Activated CD4-positive, alpha-beta T cell treated with anti-CD3 and anti-CD28 coated beads for 36 hours (primary cell): ENCODE measurements around the gene SPIB. TPM values are rescaled to one million over a fixed set of nuclear protein-coding genes. Genes with fewer than 3 reads are reported as not detected.
"Not testable (repeated sequence)": the region's sequence is repeated elsewhere in the genome, so short reads cannot be mapped to it uniquely, and the experiment has no call there.

ENCODE experiments used
- ATAC-seq: fragments of 200-7000 bp; cut with Tn5 transposase; one replicate; pipeline ENCODE4 v1.10.0; 2021; ENCODE audit warnings: mild to moderate bottlenecking, moderate library complexity
- CTCF ChIA-PET: fragments of 350-600 bp; sonication (Branson Sonifier 250); formaldehyde crosslinking; loops from one replicate; lab custom pipeline; 2021; ENCODE audit warnings: antibody characterized with exemption; lab: Charles Lee
- POLR2A ChIA-PET: fragments of 350-600 bp; sonication (Branson Sonifier 250); formaldehyde crosslinking; loops from one replicate; lab custom pipeline; 2021; ENCODE audit warnings: antibody characterized with exemption, inconsistent platforms; lab: Charles Lee
- DNase-seq: peaks from one replicate; pipeline ENCODE4 v3.0.0-alpha.2; 2020
- H3K27ac Mint-ChIP-seq: one replicate; pipeline ENCODE4 v1.8.0; 2021; ENCODE audit warnings: mixed read lengths
- H3K27me3 Mint-ChIP-seq: one replicate; pipeline ENCODE4 v1.8.0; 2021; ENCODE audit warnings: mixed read lengths
- H3K36me3 Mint-ChIP-seq: one replicate; pipeline ENCODE4 v1.8.0; 2021; ENCODE audit warnings: low read depth, mixed read lengths
- H3K4me1 Mint-ChIP-seq: one replicate; pipeline ENCODE4 v1.8.0; 2021; ENCODE audit warnings: mixed read lengths
- H3K4me3 Mint-ChIP-seq: one replicate; pipeline ENCODE4 v1.8.0; 2021; ENCODE audit warnings: mild to moderate bottlenecking, moderate library complexity, mixed read lengths
- H3K9me3 Mint-ChIP-seq: one replicate; pipeline ENCODE4 v1.8.0; 2021; ENCODE audit warnings: low read depth, mixed read lengths
- intact Hi-C, 2 experiments: fragments of 100-400 bp; cut with DNase I in 1 of 2; cut with micrococcal nuclease in 1 of 2; formaldehyde crosslinking; loops; one replicate each; pipeline versions ENCODE4 v1.14.2 to v1.15.1; 2022 to 2024; cut with DNase I, micrococcal nuclease
- total RNA-seq, 2 experiments: library from RNA; stranded (reverse); gene quantifications; one replicate each; pipeline ENCODE4 v1.2.3, GENCODE V29; 2021

SPIB gene
- total RNA-seq, 2 experiments from 2014 or later = 0.33 to 0.50 TPM

GRCh38 chr19:50381881-50382729 lies 36.6 kb upstream of the SPIB start:
- POLR2A ChIA-PET = no interaction called here
- H3K27ac Mint-ChIP-seq = no peak overlapping the region
- H3K36me3 Mint-ChIP-seq = peaks cover 50% of the 10 kb centered on the region
- CTCF ChIA-PET = no interaction called here
- H3K9me3 Mint-ChIP-seq = no peaks in the 10 kb centered on the region
- ATAC-seq (no peak), DNase-seq (no peak)
- H3K4me3 Mint-ChIP-seq = no peak overlapping the region
- H3K4me1 Mint-ChIP-seq = peaks cover 28% of the 10 kb centered on the region
- no peaks in the 10 kb centered on the region for H3K27me3 Mint-ChIP-seq
- intact Hi-C loops = no loop called here

DNA sequence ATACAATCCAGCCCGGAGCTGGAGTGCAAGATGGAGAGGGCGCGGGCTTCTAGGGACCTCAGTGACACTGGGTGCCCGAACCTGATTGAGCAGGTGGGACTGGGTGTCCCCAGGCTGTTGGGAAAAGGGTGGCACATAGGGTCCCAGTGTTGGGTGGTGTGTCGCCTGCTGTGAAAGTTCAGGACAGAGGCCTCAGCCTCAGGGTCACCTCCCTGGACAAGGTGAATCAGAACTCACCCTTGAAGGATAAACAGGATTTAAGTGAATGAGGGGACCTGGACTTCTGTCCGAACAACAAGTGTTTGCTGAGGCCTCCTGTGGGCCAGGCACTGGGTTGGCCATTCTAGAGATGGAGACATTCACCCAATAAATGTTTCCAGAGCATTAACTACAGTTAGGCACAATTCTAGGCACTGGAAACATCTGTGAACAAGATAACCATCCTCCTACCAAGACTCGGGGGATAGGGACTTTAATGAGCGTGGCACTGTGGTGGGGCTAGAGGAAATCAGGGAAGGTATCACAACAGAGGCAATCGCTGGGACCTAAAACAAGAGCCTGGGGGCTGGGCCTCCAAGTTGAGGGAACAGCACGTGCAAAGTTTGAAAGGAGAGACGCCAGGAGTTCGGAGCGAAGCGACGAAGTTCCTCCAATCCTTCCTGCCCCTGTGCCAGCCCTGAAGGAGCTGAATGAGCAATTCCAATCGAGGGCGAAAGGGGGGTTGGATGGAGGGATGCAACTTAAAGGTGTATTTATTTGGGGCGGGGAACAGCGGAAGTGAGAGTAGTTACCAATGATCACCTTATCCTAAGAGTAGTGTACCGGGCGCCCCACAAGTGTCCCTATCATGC lies 35.5 kb upstream of the SPIB start:
- ChIA-PET CTCF (interaction anchor here (1.0 to 1.2 kb wide), 2 partner anchors 25 to 26 kb away, joined by 3 to 4 read pairs; no protein-coding TSS in a partner anchor), POLR2A (interaction anchor here (0.6 to 1.3 kb wide), 3 partner anchors 9 to 200 kb away, joined by 3 to 4 read pairs (median 3); no protein-coding TSS in a partner anchor)
- intact Hi-C loops = no loop called here
- no peaks in the 10 kb centered on the region for H3K9me3 Mint-ChIP-seq
- H3K4me3 Mint-ChIP-seq = peak overlapping the region; percentile 99
- ATAC-seq = no peak
- H3K4me1 Mint-ChIP-seq = peaks cover 27% of the 10 kb centered on the region
- H3K27ac Mint-ChIP-seq = peak overlapping the region; percentile 87
- peaks cover 51% of the 10 kb centered on the region for H3K36me3 Mint-ChIP-seq
- DNase-seq = no peak
- H3K27me3 Mint-ChIP-seq = no peaks in the 10 kb centered on the region

DNA sequence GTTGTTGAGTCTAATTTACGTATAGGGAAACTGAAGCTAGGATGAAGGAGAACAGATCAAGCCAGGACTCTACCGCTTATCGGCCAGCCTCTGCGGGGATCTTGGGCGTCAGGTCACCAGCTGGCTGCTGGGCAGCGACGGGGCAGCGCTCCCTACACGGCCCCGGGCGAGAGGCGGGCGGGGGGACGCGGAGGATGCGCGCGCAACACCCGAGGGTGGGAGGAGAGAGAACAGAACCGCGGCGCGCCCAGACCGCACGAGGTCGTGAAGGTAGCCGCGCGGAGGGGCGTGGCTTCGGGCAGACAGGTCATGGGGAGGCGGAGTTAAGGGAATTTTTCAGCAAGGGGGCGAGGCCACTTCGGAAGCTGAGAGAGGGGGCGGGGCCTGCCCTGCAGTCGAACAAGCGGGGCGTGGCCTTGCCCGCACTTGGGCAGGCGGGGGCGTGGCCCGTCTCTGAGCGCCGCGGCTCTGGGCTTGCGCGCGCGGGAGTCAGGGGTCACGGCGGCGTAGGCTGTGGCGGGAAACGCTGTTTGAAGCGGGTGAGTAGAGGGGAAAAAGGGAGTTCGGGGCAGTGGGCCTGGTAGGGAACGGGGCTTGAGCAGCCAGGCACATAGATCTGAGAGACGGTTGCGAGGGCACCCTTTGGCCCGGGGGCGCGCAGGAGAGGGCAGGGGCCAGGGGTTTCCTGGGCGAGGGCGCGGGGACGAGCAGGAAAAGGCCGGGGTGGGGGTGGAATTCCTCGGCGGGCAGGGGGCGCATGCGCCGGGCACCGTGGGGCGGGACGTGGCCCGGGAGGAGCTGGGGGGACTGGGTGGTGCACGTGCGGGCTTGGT lies 34.7 kb upstream of the SPIB start, which contains the start of gene POLD1:
Gene POLD1 (plus strand): TSS at position 496 of the 833 bp plus-strand sequence. CDS start 14,505 bp downstream, outside the sequence.
- CTCF ChIA-PET = interaction anchor here (0.6 to 1.2 kb wide), 6 partner anchors 15 to 1976 kb away, joined by 3 to 4 read pairs (median 3); no protein-coding TSS in a partner anchor
- Mint-ChIP-seq H3K9me3 (no peaks in the 10 kb centered on the region), H3K4me1 (peaks cover 27% of the 10 kb centered on the region), H3K27me3 (no peaks in the 10 kb centered on the region), H3K36me3 (peaks cover 47% of the 10 kb centered on the region), H3K4me3 (peak within 1 kb of the TSS; percentile 99), H3K27ac (peak within 1 kb of the TSS; percentile 93)
- POLR2A ChIA-PET = interaction anchor here (0.6 to 1.3 kb wide), 7 partner anchors 8 to 393 kb away, joined by 3 to 6 read pairs (median 3); partner anchors contain the start of genes JOSD2 and NR1H2
- peak; percentile 92 for ATAC-seq
- DNase-seq = peak; percentile 100
- intact Hi-C loops = loop anchor here (1.0 to 2.0 kb wide), 14 partner anchors 8 to 743 kb away; partner anchors contain the start of genes JOSD2 (in 2 of the 2), NR1H2 (in 2 of the 2), CTU1 (in 1 of the 2) and EMC10 (in 1 of the 2)

- H3K4me3 Mint-ChIP-seq = peak overlapping the region; percentile 99
- intact Hi-C loops = loop anchor here (1.0 to 2.0 kb wide), 14 partner anchors 9 to 744 kb away; partner anchors contain the start of genes JOSD2 (in 2 of the 2), NR1H2 (in 2 of the 2), CTU1 (in 1 of the 2) and EMC10 (in 1 of the 2)
- no peaks in the 10 kb centered on the region for H3K27me3 Mint-ChIP-seq
- peaks cover 27% of the 10 kb centered on the region for H3K4me1 Mint-ChIP-seq
- ChIA-PET POLR2A (interaction anchor here (0.5 to 1.3 kb wide), 7 partner anchors 9 to 392 kb away, joined by 3 to 6 read pairs (median 3); partner anchors contain the start of genes JOSD2 and NR1H2), CTCF (interaction anchor here (0.6 to 1.2 kb wide), 6 partner anchors 16 to 1977 kb away, joined by 3 to 4 read pairs (median 3); no protein-coding TSS in a partner anchor)
- ATAC-seq (no peak), DNase-seq (no peak)
- peaks cover 38% of the 10 kb centered on the region for H3K36me3 Mint-ChIP-seq
- H3K27ac Mint-ChIP-seq = peak overlapping the region; percentile 93
- no peaks in the 10 kb centered on the region for H3K9me3 Mint-ChIP-seq
Observed at GRCh38 chr19:50384685-50385535, 33.8 kb upstream of the SPIB start.

- Mint-ChIP-seq H3K9me3 (no peaks in the 10 kb centered on the region), H3K36me3 (peaks cover 38% of the 10 kb centered on the region), H3K27ac (no peak overlapping the region), H3K4me3 (no peak overlapping the region), H3K4me1 (peaks cover 27% of the 10 kb centered on the region), H3K27me3 (no peaks in the 10 kb centered on the region)
- CTCF ChIA-PET = interaction anchor here (0.8 to 1.0 kb wide), 2 partner anchors 34 to 251 kb away, joined by 3 read pairs; no protein-coding TSS in a partner anchor
- DNase-seq (no peak), ATAC-seq (no peak)
- intact Hi-C loops = no loop called here
- POLR2A ChIA-PET = interaction anchor here (0.5 kb wide), 1 partner anchor 392 kb away, joined by 5 read pairs; no protein-coding TSS in a partner anchor
Observed at GRCh38 chr19:50387176-50387867, 31.4 kb upstream of the SPIB start.

GRCh38 chr19:50387868-50388245 lies 30.9 kb upstream of the SPIB start:
- no peak for ATAC-seq
- no peak for DNase-seq
- H3K27me3 Mint-ChIP-seq = no peaks in the 10 kb centered on the region
- no peak overlapping the region for H3K27ac Mint-ChIP-seq
- CTCF ChIA-PET = no interaction called here
- H3K4me1 Mint-ChIP-seq = peaks cover 27% of the 10 kb centered on the region
- no peaks in the 10 kb centered on the region for H3K9me3 Mint-ChIP-seq
- POLR2A ChIA-PET = interaction anchor here (0.5 to 0.7 kb wide), 2 partner anchors 13 to 391 kb away, joined by 3 to 5 read pairs; no protein-coding TSS in a partner anchor
- intact Hi-C loops = no loop called here
- H3K36me3 Mint-ChIP-seq = peaks cover 42% of the 10 kb centered on the region
- no peak overlapping the region for H3K4me3 Mint-ChIP-seq

DNA sequence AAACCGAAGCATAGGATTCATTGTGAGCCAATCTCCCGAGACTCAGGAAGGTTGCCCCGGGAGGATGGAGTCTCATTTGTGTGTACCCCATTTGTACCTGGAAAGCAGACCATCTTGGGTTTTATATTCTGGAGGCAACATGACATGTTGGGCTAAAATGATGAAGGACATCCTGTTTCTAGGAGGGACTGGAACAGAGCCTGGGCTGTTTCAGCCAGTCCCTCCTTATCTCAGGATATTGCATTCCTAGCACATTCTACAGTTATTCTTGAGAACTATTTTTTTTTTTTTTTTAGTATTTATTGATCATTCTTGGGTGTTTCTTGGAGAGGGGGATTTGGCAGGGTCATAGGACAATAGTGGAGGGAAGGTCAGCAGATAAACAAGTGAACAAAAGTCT lies 28.4 kb upstream of the SPIB start:
- CTCF ChIA-PET, H3K9me3 Mint-ChIP-seq, DNase-seq, intact Hi-C loops, H3K27ac Mint-ChIP-seq, H3K4me1 Mint-ChIP-seq, H3K4me3 Mint-ChIP-seq, ATAC-seq, POLR2A ChIA-PET, H3K27me3 Mint-ChIP-seq: not testable (repeated sequence)
- peaks cover 44% of the 10 kb centered on the region for H3K36me3 Mint-ChIP-seq

DNA sequence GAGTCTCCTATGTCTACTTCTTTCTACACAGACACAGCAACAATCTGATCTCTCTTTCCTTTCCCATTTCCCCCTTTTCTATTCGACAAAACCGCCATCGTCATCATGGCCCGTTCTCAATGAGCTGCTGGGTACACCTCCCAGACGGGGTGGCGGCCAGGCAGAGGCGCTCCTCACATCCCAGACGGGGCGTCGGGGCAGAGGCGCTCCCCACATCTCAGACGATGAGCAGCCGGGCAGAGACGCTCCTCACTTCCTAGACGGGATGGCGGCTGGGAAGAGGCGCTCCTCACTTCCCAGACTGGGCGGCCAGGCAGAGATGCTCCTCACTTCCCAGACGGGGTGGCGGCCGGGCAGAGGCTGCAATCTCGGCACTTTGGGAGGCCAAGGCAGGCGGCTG lies 27.8 kb upstream of the SPIB start:
- intact Hi-C loops, H3K4me1 Mint-ChIP-seq, DNase-seq, H3K27ac Mint-ChIP-seq, H3K27me3 Mint-ChIP-seq, ATAC-seq, H3K9me3 Mint-ChIP-seq, H3K4me3 Mint-ChIP-seq, POLR2A ChIA-PET, CTCF ChIA-PET: not testable (repeated sequence)
- H3K36me3 Mint-ChIP-seq = peaks cover 44% of the 10 kb centered on the region

DNA sequence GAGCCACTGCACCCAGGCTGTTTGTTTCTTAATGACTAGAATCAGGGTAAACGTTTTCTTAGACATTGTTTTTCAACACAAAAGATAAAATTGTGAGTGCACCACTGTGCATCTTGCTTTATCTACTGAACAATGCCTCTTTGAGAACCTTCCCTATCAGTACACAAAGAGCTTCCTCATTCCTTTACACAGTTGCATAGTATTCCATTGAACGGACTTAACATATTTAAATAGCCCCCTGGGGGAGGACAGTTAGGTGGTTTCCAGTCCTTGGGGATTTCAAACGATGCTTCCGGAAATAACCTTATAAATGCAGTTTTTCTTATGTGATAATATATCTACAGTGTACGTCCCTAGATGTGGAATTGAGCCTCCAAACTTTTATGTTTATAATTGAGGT lies 26.0 kb upstream of the SPIB start:
- ATAC-seq (no peak), DNase-seq (no peak)
- intact Hi-C loops = no loop called here
- ChIA-PET POLR2A (no interaction called here), CTCF (no interaction called here)
- Mint-ChIP-seq H3K4me1 (peaks cover 2% of the 10 kb centered on the region), H3K9me3 (no peaks in the 10 kb centered on the region), H3K4me3 (no peak overlapping the region), H3K27me3 (no peaks in the 10 kb centered on the region), H3K27ac (no peak overlapping the region), H3K36me3 (peaks cover 36% of the 10 kb centered on the region)
